HG02870 (cell line): ENCODE measurements around the gene TMPRSS13.
"Not testable (repeated sequence)": the region's sequence is repeated elsewhere in the genome, so short reads cannot be mapped to it uniquely, and the experiment has no call there.

Experiments
- ATAC-seq: cut with Tn5 transposase; IDR thresholded peaks from one replicate; pipeline ENCODE4 v1.9.1; 2021; ENCODE audit warnings: mild to moderate bottlenecking, moderate library complexity; ENCODE audit not compliant: unreplicated experiment

The TMPRSS13 gene

DNA sequence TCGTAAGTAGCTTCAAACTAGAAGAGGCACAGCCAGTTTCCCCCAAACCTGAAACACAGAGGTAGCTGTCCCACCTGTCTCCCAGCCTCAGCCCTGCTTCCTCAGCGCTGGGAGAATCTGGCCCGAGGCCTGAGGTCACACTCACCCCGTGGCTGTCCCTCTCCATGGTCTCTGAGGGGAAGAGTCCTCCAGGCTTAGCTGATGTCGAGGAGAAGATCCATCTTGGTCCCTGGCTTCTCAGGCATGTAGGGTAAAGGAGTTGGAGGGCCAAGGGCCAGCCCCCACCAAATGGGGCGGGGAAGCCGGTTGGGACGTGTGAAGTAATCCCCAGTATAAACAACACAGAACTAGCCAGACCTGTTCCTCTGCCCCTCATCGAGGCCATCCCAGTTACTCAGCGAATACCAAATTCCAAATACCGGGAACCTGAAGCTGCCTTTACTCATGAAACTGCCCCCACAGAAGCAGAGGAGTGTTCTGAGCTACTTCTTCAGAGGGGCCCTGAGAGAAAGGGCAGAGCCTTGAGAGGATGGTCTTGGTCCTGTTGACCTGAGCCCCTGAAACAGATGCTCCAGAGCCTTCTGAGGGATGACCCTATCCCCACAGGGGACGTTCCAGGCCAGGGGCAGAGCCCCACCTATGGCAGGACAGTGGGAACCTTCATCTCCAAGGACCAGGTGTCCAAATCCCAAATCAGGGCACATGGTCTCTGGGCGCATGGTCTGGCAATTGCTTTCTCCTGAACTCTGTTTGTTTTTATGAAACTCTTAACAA is at the start of gene TMPRSS13:
Gene TMPRSS13 (minus strand): TSS at position 261 of the 774 bp plus-strand sequence. CDS start 95 bp downstream, at position 166.
- ATAC-seq: no peak

- ATAC-seq: no peak
Observed at GRCh38 chr11:117978991-117979390, 49.8 kb upstream of the TMPRSS13 start.

- ATAC-seq: not testable (repeated sequence)
Observed at GRCh38 chr11:117978291-117978910, 49.2 kb upstream of the TMPRSS13 start.

GRCh38 chr11:117977612-117978264 is 48.5 kb upstream of the TMPRSS13 start:
- not testable (repeated sequence) for ATAC-seq

DNA sequence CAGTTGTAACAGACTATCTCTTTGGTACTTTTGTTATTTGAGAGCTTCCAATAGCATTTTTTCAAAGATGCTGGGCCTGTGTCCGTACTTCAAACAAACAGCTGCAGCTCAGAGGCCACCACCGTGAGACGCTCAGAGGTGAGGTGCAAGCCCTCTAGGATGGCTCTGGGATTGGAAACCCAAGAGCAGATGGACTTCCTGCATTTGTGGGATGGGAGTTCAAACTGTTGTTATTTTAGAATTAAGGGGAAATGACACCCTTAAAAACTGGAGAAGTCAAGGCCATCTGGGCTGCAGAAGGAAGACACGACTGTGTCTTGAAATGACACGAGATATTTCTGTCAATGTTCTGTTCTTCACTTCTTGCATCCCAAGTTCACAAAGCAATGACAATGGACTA is 47.8 kb upstream of the TMPRSS13 start:
- ATAC-seq: no peak

DNA sequence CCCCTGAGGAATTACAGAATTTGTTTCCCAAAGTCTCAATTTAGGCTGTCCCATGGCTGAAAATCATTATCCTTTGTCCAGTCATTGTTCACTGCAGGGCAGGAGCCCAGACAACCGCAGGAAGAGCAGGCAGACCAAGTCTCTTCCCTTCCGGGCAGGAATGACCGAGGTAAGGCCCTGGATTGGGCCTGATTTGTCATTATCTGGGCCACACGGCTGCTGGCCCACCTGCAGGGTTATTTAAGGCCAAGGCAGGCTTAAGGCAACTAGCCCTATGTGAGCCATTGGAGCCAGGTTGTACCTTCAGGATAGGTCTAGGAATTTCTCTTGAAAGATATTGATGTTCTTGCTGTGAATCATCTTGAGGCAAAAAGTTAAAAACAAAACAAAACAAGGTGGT is 47.2 kb upstream of the TMPRSS13 start:
- ATAC-seq: no peak

DNA sequence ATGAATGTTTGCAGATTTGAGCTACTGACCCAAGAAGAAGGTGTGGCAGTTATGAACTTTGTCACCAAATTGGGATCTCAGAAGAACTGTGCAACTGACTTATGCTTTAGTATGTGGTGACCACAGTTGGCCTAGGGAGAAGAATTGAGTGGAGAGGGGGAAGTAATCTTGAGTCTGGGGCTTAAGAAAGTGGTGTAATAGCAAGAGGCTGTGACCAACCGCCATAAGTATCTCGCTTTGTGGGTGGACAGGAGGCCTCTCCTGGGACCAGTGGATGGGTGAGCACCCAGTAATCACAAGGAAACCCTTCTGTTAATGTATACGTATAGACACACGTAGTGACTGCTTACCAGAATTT is 44.3 kb upstream of the TMPRSS13 start:
- ATAC-seq: no peak

DNA sequence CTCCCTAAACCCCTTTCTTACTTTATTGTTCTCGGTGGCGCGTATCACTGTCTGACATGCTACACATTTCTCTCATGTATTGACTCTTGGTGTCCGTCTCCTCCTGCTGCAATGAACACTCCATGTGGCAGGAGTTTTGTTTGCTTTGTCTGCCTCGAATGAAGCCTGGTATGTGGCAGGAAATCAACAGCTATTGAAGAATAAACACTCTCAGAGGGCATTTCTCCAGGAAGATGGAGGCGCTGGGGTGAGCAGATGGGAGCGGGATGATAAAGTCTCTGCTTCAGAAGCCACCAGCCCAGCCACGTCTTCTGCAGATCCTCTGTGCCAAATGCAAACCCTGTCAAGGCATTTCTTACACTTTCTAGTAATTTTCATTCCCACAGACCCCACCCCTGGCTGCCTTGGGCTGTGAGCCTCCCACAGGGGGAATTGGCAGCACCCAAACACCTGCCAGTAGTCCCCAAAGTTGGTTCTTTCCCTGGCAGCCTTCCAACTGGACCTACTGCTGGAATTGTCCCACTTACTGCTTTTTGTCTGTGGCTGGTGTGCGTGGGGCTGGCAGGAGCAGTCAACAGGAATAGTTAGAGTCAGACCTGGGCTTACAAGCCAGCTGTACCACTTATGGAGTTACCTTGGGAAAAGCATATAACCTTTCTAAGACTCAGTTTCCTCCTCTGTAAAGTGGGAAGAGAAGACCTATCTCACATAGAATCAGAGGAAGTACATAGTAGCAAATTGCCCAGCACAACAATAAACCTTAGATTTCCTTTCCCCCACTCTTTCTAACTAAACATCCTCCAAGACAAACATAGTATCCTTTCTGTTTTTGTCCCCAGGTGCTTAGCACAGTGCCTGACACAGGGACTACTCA is 43.7 kb upstream of the TMPRSS13 start:
- ATAC-seq: no peak

DNA sequence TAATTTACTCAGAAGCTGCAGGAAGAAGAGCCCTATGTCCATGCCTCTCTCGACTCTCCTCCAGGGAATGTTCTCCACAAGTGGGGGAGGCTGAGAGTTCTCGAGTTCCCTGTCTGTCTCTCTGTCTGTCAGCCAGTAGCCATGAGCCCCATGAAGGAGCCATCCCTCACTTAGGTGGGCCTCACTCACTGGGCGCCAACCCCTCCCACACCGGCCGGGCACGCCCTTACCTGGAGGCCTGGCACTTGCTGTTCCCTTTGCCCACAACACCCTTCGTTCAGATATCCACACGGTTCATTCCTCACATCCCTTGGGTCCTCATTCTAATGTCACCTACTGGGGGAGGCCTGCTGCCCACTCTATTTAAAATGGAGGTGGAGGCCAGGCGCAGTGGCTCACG is 42.8 kb upstream of the TMPRSS13 start:
- no peak for ATAC-seq

DNA sequence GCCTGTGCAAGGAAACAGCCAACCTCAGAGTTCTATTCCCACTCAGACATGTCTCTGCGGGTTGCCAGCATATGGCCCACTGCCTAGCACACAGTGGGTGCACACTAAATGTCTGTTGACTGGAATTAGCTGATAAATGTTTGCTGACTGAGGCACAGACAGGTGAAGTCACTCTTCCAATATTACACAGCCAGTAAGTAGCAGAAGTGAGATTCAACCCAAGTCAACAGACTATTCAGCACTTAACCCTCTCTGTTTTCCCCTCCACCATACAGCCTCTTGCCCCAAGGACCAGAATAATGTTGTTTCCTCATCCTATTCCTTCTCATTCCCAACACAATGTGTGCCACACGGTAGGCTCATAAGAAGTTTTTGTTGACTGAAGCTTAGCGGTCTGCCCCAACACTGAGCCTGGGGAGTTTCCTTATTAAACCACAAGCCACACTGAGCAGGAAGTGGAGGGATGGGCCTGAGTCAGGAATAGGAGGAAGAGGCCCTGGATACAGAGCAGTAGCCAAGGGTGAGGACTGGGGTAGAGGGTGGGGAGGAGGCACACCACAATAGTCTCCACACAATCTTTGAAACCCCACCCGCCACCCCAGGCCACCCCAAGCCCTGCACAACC is 41.3 kb upstream of the TMPRSS13 start:
- ATAC-seq: no peak

DNA sequence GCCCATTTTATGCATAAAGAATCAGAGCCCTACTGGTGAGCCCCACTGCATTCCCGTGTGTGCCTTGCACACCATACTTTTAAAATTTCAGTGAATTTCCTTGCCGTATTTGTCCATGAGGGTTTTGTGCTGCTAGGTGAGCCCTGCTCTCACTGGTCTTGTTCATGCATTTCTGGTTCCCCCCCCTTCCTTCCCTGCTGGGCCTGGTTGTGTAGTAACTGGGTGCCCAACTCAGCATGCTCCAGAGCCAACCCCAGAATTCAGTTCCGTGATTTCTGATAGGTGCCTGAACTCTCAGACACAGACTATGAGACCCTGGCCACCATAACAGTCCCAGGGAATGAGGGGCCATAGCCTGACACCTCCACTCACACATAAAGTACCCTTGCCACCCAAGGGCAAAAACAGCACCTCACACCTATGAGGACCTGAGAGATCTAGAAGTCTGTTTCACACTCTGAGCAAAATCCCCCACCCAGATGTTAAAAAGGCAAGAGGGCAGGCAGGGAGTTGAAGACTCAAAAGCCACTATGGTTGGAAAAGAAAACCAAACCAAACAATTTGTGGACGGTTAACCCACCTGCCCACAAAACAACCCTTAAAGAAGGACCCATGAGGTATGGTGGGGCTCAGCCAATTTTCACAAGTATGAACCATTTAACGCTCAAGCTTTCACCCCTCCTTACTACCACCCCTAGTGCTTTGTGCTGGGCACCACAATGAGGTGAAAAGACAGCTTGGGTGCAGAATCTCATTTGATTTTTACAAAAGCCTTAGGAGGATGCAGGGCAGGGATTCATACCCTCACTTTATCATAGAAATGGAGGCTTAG is 40.2 kb upstream of the TMPRSS13 start:
- no peak for ATAC-seq

- no peak for ATAC-seq
Observed at GRCh38 chr11:117966908-117967307, 37.7 kb upstream of the TMPRSS13 start.

DNA sequence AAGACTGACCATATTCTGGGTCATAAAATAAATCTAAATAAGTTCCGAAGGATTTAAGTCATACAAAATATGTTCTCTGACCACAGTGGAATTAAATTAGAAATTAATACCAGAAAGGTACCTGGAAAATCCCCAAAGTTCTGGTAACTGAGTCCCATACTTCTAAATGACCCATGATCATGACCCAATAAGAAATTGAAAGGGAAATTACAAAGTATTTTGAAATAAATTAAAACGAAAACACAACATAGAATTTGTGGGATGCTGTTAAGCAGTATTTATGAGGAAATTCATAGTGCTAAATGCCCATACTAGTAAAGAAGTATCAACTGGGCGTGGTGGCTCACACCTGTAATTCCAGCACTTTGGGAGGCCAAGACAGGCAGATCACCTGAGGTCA is 33.6 kb upstream of the TMPRSS13 start:
- no peak for ATAC-seq

DNA sequence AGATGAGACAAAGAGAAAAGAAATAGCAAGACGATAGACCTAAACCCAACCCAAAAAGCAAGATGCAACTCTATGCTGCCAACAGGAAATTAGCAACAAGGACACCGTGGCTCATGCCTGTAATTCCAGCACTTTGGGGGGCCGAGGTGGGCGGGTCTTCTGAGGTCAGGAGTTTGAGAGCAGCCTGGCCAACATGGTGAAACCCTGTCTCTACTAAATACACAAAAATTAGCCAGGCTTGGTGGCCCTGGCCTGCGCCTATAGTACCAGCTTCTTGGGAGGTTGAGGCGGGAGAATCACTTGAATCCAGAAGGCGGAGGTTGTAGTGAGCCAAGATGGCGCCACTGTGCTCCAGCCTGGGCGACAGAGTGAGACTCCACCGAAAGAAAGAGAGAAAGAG is 32.7 kb upstream of the TMPRSS13 start:
- ATAC-seq: no peak

- no peak for ATAC-seq
Observed at GRCh38 chr11:117960406-117960805, 31.2 kb upstream of the TMPRSS13 start.

DNA sequence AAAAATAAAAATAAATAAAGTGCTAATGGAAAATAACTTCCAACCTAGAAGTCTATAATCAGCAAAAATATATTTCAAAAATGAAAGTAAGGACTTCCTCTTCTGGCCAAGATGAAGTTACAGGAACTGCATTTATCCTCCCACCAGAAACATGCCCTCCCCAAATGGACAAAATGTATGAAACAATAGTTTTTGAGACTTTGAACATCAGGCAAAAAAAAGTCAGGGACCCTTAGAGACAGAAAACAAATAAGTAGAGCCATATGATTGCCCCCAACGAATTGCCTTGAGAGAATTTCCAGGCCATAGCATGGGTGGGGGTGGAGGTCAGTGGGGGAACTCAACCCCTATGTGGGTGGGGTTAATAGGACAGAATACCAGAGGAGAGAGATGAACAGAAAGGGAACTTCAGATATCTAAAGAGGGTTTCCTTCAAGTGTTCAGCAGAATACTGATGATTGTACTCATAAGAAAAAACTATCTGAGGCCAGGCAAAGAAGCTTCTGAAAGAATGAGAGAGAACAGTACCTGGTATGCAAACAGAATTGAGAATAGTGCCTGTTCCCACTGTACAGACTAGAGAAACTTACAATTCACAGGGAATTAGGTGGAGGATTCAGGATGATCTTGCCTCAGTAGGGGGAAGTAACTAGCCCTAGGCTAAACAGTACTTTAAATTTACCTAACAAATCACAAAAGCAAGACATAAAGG is 30.4 kb upstream of the TMPRSS13 start:
- no peak for ATAC-seq

- no peak for ATAC-seq
Observed at GRCh38 chr11:117958949-117959348, 29.7 kb upstream of the TMPRSS13 start.

DNA sequence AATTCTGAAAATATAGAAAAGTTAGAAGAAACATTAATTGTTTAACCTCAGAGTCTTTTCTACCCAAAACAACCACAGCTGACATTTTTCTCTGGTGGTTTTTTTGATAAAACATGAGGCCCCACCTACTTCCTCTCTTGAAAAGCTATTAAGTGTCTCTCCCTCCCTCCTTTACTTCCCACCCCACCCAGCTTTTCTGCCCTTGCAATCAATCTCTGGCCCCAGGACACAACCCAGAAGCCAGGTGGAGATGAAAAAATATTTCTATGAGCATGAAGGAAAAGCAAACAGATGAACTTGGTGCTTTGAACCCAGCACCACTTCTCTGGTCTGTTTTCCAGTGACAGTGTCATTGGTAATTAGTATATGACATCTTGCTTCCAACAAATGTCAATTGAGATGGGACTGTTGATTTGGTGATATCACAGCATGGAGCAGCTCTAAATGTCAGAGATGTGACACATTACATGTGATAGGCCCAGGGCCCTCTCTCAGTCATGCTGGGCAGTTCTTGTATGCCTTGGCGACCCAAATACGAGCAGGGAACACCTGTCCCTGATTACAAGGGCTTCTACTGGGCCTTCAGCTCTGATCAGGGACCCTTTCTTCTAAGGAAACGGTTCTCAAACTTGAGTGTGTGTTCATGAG is 23.9 kb upstream of the TMPRSS13 start:
- ATAC-seq: no peak
